ENCODE data around the gene ADPGK.

ADPGK gene

GRCh38 chr15:72787526-72787925 lies 4.0 kb upstream of the ADPGK start:
- no peak for DNase-seq

DNA sequence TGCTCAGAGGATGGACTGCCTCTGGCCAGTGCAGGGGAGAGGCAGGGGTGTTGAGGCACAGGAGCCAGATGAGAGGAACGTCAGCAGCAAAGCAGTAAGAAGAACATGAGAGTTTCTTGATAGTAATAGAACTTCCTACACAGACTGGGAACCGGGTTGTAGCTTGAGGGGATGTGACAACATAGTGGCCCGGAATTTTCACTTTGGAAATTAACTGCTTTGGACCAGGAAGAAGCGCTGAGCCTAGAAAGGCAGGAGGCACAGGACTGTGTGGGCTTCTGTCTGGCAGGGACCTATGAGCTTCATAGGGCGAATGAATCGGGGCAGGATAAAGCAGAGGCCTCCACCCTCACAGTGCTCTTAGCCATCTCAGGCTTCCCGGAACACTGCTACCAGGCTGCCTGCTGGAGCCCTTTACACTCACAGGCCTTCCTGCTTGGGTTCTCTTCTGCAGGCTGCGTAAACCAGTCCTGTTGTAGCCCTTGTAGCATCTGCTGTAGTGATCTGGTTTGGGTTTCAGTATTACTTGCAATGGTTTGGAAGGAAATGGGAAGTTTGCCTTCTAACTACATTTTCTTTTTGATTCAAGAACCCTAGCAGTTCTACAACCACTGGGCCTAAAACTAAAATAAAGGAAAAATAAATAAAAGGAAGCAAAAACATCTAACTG lies 3.3 kb upstream of the ADPGK start:
- no peak for DNase-seq

DNA sequence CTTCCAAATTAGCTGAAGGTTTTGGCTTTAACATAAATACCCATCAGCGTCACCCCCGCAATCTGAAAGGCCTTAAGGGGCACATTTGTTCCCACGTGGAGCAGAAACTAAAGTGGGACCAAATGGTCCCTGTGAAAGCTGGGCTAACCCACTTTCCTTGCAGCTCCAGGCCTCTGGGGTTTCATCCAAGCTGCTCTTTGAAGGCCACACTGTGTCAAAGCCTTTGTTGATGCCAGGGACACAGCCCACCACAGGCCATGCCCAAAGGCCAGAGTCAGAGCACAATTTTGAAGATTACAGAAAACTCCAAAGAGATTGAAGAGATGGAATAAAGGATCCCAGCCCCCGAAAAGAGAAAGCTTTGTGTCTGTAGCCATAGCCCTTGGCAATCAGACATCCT lies 2.7 kb upstream of the ADPGK start:
- no peak for DNase-seq

- no peak for DNase-seq
Observed at GRCh38 chr15:72785841-72786240, 2.3 kb upstream of the ADPGK start.

GRCh38 chr15:72785432-72785831 lies 1.9 kb upstream of the ADPGK start:
- no peak for DNase-seq

GRCh38 chr15:72784456-72784876 lies 908 bp upstream of the ADPGK start:
- no peak for DNase-seq

GRCh38 chr15:72783004-72783639 lies 436 bp downstream of the ADPGK start:
- peak; percentile 67 for DNase-seq

GRCh38 chr15:72782274-72783003 lies 1.1 kb downstream of the ADPGK start:
- peak; percentile 19 for DNase-seq

- no peak for DNase-seq
Observed at GRCh38 chr15:72781631-72782030, 1.9 kb downstream of the ADPGK start.

DNA sequence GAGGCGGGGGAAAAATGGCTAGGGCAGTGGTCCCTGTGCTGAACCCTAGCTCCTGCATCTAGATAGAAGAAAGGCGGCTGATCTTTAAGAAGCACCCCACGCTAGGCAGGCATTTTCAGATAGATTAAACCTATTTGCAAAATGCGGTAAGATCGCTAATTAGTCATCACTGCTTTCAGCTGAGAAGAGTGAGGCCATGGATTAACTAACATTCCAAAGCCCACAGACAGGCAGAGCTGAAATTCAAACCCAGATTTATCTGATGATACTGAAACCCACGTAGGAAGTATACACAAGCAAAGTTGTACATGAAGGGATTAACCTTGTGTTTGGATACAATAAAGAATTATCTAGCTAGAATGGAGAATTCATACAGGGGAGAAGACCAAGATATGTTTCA lies 4.8 kb downstream of the ADPGK start:
- DNase-seq: peak; percentile 50

DNA sequence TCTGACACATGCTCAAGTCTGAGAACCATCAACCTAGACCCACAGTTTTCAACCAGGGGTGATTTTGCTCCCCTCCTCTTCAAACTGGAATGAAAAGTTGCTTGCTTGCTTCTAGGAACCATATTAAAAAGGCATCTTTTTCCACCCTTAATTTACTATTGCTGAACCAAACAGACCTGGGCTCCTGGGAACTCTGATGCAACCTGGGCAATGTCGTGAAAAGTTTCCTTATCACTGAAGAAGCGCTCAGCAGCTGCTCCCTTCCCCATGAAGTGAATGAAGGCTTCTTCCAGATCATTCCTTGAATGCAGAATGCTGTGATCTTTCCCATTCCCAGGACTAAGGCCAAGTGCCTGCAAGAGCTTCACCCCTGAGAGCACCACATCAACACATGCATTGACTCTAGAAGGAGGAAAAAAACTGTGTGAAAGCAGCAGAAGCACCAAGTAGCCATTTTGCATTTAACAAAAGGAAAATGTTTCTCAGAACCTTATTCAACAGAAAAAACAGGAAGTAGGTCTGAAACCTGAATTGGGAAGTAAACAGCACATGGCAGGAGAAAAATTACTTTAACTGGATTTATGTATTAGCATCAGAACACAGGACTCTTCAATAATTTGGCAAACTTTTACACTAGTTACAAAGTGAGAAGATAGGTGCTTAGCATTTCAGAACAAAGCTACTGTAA lies 8.7 kb downstream of the ADPGK start:
- DNase-seq: no peak

- no peak for DNase-seq
Observed at GRCh38 chr15:72771329-72771725, 12.2 kb downstream of the ADPGK start.

- no peak for DNase-seq
Observed at GRCh38 chr15:72770673-72771328, 12.8 kb downstream of the ADPGK start.

GRCh38 chr15:72766780-72767179 lies 16.8 kb downstream of the ADPGK start:
- DNase-seq: no peak

GRCh38 chr15:72766025-72766424 lies 17.5 kb downstream of the ADPGK start:
- DNase-seq: no peak

- DNase-seq: no peak
Observed at GRCh38 chr15:72764656-72765055, 18.9 kb downstream of the ADPGK start.

DNA sequence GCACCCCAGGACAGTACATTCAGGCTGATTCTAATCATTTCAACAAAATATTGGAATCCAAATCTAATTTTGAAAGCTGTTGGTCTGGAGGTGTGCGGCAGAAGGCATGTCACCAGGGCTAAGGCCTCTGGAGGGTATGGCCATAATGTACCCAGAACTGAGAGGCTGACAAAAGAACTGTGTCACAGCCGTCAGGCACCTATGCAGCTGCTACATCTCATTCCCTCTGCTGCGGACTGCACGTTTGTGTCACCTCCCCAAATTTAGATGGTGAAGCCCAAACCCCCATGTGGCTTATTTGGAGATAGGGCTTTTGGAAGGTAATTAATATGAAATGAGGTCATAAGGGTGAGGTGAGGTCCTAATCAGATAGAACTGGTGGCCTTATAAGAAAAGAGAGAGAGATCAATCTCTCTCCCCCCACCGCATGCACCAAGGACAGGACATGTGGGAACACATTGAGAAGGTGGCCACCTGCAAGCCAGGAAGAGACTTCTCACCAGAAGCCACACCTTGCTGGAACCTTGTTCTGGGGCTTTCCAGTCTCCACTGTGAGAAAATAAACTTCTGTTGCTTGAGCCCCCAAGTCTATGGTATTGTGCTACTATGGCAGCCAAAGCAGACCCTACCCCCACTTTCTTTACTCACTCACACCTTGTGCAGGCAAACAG lies 22.8 kb downstream of the ADPGK start:
- DNase-seq: no peak

GRCh38 chr15:72758182-72758581 lies 25.4 kb downstream of the ADPGK start:
- no peak for DNase-seq

DNA sequence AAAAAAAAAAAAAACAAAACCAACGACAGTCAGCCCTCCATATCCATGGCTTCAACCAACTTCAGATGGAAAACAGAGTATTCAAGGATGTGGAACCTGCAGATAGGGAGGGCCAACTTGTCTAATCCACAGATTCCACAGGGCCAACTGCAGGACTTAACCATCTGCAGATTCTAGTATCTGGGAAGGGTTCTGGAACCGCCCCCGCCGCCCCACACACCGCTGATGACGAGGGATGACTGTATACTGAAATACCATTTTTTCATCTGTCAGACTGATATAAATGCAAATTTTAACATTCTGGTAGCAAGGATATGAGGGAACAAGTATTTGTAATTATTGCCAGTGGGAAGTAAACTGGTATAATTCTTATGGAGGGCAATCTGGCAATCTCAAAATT lies 29.5 kb downstream of the ADPGK start:
- no peak for DNase-seq

- no peak for DNase-seq
Observed at GRCh38 chr15:72751751-72752455, 31.7 kb downstream of the ADPGK start.

DNA sequence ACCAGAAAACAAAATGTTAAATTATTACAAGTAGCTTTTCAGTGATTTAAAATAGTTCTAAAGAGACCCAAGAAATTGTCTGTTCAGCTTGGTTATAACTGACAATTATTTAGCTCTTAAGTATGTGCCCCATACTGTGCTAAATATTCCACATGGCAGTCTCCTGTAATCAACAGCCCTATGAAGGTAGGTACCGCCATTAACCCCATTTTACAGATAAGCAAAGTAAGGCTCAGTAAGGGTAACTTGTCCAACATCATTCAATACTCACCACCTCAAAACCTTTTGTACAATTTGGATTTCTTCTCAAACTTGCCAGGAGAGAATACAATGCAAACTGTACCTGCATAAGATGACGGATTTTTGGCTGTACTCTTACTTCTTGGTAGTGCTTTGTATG lies 33.9 kb downstream of the ADPGK start:
- no peak for DNase-seq

- no peak for DNase-seq
Observed at GRCh38 chr15:72740219-72740618, 43.3 kb downstream of the ADPGK start.
